Calu3 (cell line): ENCODE data around the gene CDC73. TPM values are rescaled to one million over a fixed set of nuclear protein-coding genes. Genes with fewer than 3 reads are reported as not detected.
"Not testable (repeated sequence)": the region's sequence is repeated elsewhere in the genome, so short reads cannot be mapped to it uniquely, and the experiment has no call there.

Experiments used
- BruUV-seq: library from RNA; stranded (reverse); fragments of 400-500 nt; replicated peaks from 2 replicates; lab custom pipeline; 2021; lab: Mats Ljungman, UMichigan
- CTCF ChIA-PET: fragments of 300-600 bp; sonication (Branson Sonifier 250); formaldehyde crosslinking; loops from one replicate; lab custom pipeline; 2022; ENCODE audit warnings: antibody characterized with exemption; lab: Charles Lee
- DNase-seq: peaks from one replicate; pipeline ENCODE4 v3.0.0; 2022
- H3K27ac Mint-ChIP-seq: one replicate; pipeline ENCODE4 v1.8.0; 2022; ENCODE audit warnings: mixed read lengths; ENCODE audit not compliant: unreplicated experiment
- H3K27me3 Mint-ChIP-seq: one replicate; pipeline ENCODE4 v1.8.0; 2022; ENCODE audit warnings: mixed read lengths; ENCODE audit not compliant: unreplicated experiment
- H3K36me3 Mint-ChIP-seq: one replicate; pipeline ENCODE4 v1.8.0; 2022; ENCODE audit warnings: mild to moderate bottlenecking, moderate library complexity, mixed read lengths; ENCODE audit not compliant: insufficient read depth, unreplicated experiment
- H3K4me1 Mint-ChIP-seq: one replicate; pipeline ENCODE4 v1.8.0; 2022; ENCODE audit warnings: mild to moderate bottlenecking, low read depth, mixed read lengths; ENCODE audit not compliant: unreplicated experiment
- H3K4me3 Mint-ChIP-seq: one replicate; pipeline ENCODE4 v1.8.0; 2022; ENCODE audit warnings: mild to moderate bottlenecking, low read depth, moderate library complexity, mixed read lengths; ENCODE audit not compliant: unreplicated experiment
- H3K9me3 Mint-ChIP-seq: one replicate; pipeline ENCODE4 v1.8.0; 2022; ENCODE audit warnings: low read depth, mixed read lengths; ENCODE audit not compliant: unreplicated experiment
- CTCF ChIP-seq: fragments of 200-600 bp; IDR thresholded peaks from one replicate; pipeline ENCODE4 v1.8.0; 2022; ENCODE audit warnings: antibody characterized with exemption; ENCODE audit not compliant: unreplicated experiment
- intact Hi-C: fragments of 100-400 bp; cut with micrococcal nuclease; formaldehyde crosslinking; loops from one replicate; pipeline ENCODE4 v1.10.0; 2022; ENCODE audit not compliant: unreplicated experiment
- total RNA-seq: library from RNA; stranded (reverse); gene quantifications from 2 replicates; pipeline ENCODE4 v1.2.3, GENCODE V29; 2022

The CDC73 gene
- total RNA-seq, 1 experiment from 2014 or later = 75.2 TPM

- Mint-ChIP-seq H3K27me3 (no peaks in the 10 kb centered on the region), H3K4me3 (no peak overlapping the region), H3K27ac (no peak overlapping the region), H3K9me3 (no peaks in the 10 kb centered on the region), H3K36me3 (no peaks in the 10 kb centered on the region), H3K4me1 (no peaks in the 10 kb centered on the region)
- no TSS peak for BruUV-seq
- CTCF ChIA-PET = interaction anchor here (0.6 kb wide), 1 partner anchor 89 kb away, joined by 3 read pairs; no protein-coding TSS in a partner anchor
- DNase-seq = no peak
- TF ChIP-seq CTCF = no peak
- intact Hi-C loops = no loop called here
These were observed 161.2 kb downstream of the CDC73 start for GRCh38 chr1:193283016-193283415.

GRCh38 chr1:193284219-193284618 is 162.4 kb downstream of the CDC73 start:
- Mint-ChIP-seq H3K4me3 (no peak overlapping the region), H3K27me3 (no peaks in the 10 kb centered on the region), H3K4me1 (no peaks in the 10 kb centered on the region), H3K9me3 (no peaks in the 10 kb centered on the region), H3K27ac (no peak overlapping the region), H3K36me3 (no peaks in the 10 kb centered on the region)
- DNase-seq = no peak
- CTCF ChIA-PET = no interaction called here
- no TSS peak for BruUV-seq
- intact Hi-C loops = no loop called here
- TF ChIP-seq CTCF = no peak

GRCh38 chr1:193285641-193286040 is 163.8 kb downstream of the CDC73 start:
- no peaks in the 10 kb centered on the region for H3K9me3 Mint-ChIP-seq
- DNase-seq = no peak
- no TSS peak for BruUV-seq
- H3K4me3 Mint-ChIP-seq = no peak overlapping the region
- H3K36me3 Mint-ChIP-seq = no peaks in the 10 kb centered on the region
- CTCF ChIA-PET = no interaction called here
- TF ChIP-seq CTCF = no peak
- no peak overlapping the region for H3K27ac Mint-ChIP-seq
- H3K27me3 Mint-ChIP-seq = no peaks in the 10 kb centered on the region
- no peaks in the 10 kb centered on the region for H3K4me1 Mint-ChIP-seq
- intact Hi-C loops = no loop called here

- H3K27ac Mint-ChIP-seq, DNase-seq, H3K4me1 Mint-ChIP-seq, BruUV-seq, H3K27me3 Mint-ChIP-seq, H3K9me3 Mint-ChIP-seq, H3K36me3 Mint-ChIP-seq, intact Hi-C loops, H3K4me3 Mint-ChIP-seq: not testable (repeated sequence)
- CTCF ChIA-PET = interaction anchor here (0.7 kb wide), 1 partner anchor 74 kb away, joined by 3 read pairs; no protein-coding TSS in a partner anchor
These were observed 166.8 kb downstream of the CDC73 start for GRCh38 chr1:193288548-193289080.

- no TSS peak for BruUV-seq
- no peak for TF ChIP-seq CTCF
- DNase-seq = no peak
- Mint-ChIP-seq H3K4me3 (no peak overlapping the region), H3K36me3 (no peaks in the 10 kb centered on the region), H3K9me3 (peaks cover 4% of the 10 kb centered on the region), H3K27me3 (no peaks in the 10 kb centered on the region), H3K27ac (no peak overlapping the region), H3K4me1 (no peaks in the 10 kb centered on the region)
- CTCF ChIA-PET = interaction anchor here (0.6 kb wide), 1 partner anchor 146 kb away, joined by 3 read pairs; no protein-coding TSS in a partner anchor
- intact Hi-C loops = no loop called here
These were observed 171.9 kb downstream of the CDC73 start for GRCh38 chr1:193293726-193294125.
